ENCODE measurements around the gene CASP4. TPM values are rescaled to one million over a fixed set of nuclear protein-coding genes. Genes with fewer than 3 reads are reported as not detected.
"Not testable (repeated sequence)": the region's sequence is repeated elsewhere in the genome, so short reads cannot be mapped to it uniquely, and the experiment has no call there.

The CASP4 gene
- total RNA-seq, 1 experiment from 2014 or later, result 92.7 TPM

DNA sequence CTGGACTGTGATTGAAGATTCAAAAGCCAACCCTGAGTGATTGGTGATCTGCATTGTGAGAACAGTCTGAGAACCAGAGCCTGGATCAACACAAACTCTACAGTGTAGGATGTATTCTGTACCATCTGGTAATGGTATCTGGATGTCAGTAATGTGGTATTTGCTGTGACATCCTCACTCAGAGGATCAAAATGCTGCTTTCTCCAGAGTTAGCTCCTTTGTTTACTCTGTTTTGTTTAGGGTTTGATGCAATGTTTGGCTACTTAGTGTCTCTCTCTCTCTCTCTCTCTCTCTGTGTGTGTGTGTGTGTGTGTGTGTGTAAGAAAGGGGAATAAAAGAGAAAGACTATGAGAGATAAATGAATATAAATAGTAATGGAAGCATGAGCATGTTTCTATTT lies 24.3 kb downstream of the CASP4 start:
- H3K4me1 ChIP-seq (ENCODE audit: insufficient read depth, low read length, poor library complexity, severe bottlenecking), result no peaks in the 10 kb centered on the region
- no TSS peak for BruUV-seq (replicated peaks)
- no peak overlapping the region for H3K27ac ChIP-seq (ENCODE audit: low read depth, low read length, poor library complexity, severe bottlenecking)
- TF ChIP-seq, protein P1, sequence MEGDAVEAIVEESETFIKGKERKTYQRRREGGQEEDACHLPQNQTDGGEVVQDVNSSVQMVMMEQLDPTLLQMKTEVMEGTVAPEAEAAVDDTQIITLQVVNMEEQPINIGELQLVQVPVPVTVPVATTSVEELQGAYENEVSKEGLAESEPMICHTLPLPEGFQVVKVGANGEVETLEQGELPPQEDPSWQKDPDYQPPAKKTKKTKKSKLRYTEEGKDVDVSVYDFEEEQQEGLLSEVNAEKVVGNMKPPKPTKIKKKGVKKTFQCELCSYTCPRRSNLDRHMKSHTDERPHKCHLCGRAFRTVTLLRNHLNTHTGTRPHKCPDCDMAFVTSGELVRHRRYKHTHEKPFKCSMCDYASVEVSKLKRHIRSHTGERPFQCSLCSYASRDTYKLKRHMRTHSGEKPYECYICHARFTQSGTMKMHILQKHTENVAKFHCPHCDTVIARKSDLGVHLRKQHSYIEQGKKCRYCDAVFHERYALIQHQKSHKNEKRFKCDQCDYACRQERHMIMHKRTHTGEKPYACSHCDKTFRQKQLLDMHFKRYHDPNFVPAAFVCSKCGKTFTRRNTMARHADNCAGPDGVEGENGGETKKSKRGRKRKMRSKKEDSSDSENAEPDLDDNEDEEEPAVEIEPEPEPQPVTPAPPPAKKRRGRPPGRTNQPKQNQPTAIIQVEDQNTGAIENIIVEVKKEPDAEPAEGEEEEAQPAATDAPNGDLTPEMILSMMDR (conservative IDR thresholded peaks at IDR 0.05; ENCODE audit: low read depth, low read length), result no peak
- no peak for TF ChIP-seq EZH2 (IDR thresholded peaks at IDR 0.05; ENCODE audit: borderline replicate concordance, low read depth, low read length, poor library complexity, severe bottlenecking)
- H3K27me3 ChIP-seq (replicated peaks; ENCODE audit: insufficient read depth, low read depth, low read length, poor library complexity), result no peaks in the 10 kb centered on the region
- no peaks in the 10 kb centered on the region for H3K9me3 ChIP-seq (ENCODE audit: low read depth, low read length, poor library complexity, severe bottlenecking)
- CTCF ChIA-PET, result no interaction called here
- no peak for DNase-seq (ENCODE audit: low spot score)
- intact Hi-C loops (cut with micrococcal nuclease; ENCODE audit: unreplicated experiment), result no loop called here
- POLR2A ChIA-PET (ENCODE audit: low non-redundant PET), result no interaction called here
- peaks cover 11% of the 10 kb centered on the region for H3K36me3 ChIP-seq (ENCODE audit: insufficient read depth, low read length, poor library complexity, severe bottlenecking)
- no peak overlapping the region for H3K4me3 ChIP-seq (ENCODE audit: low read depth, low read length, poor library complexity, severe bottlenecking)

GRCh38 chr11:104943561-104943960 lies 24.8 kb downstream of the CASP4 start:
- H3K36me3 ChIP-seq (ENCODE audit: insufficient read depth, low read length, poor library complexity, severe bottlenecking), result peaks cover 11% of the 10 kb centered on the region
- H3K4me1 ChIP-seq (ENCODE audit: insufficient read depth, low read length, poor library complexity, severe bottlenecking), result no peaks in the 10 kb centered on the region
- no peak for TF ChIP-seq EZH2 (IDR thresholded peaks at IDR 0.05; ENCODE audit: borderline replicate concordance, low read depth, low read length, poor library complexity, severe bottlenecking)
- TF ChIP-seq, protein P1 (conservative IDR thresholded peaks at IDR 0.05; ENCODE audit: low read depth, low read length), result no peak
- H3K9me3 ChIP-seq (ENCODE audit: low read depth, low read length, poor library complexity, severe bottlenecking), result no peaks in the 10 kb centered on the region
- ChIA-PET CTCF (no interaction called here), POLR2A (ENCODE audit: low non-redundant PET) (no interaction called here)
- H3K27ac ChIP-seq (ENCODE audit: low read depth, low read length, poor library complexity, severe bottlenecking), result no peak overlapping the region
- intact Hi-C loops (cut with micrococcal nuclease; ENCODE audit: unreplicated experiment), result no loop called here
- no peaks in the 10 kb centered on the region for H3K27me3 ChIP-seq (replicated peaks; ENCODE audit: insufficient read depth, low read depth, low read length, poor library complexity)
- BruUV-seq (replicated peaks), result no TSS peak
- H3K4me3 ChIP-seq (ENCODE audit: low read depth, low read length, poor library complexity, severe bottlenecking), result no peak overlapping the region
- no peak for DNase-seq (ENCODE audit: low spot score)

GRCh38 chr11:104934594-104934993 lies 33.8 kb downstream of the CASP4 start:
- Histone ChIP-seq H3K27ac (ENCODE audit: low read depth, low read length, poor library complexity, severe bottlenecking) (no peak overlapping the region), H3K4me1 (ENCODE audit: insufficient read depth, low read length, poor library complexity, severe bottlenecking) (no peaks in the 10 kb centered on the region), H3K9me3 (ENCODE audit: low read depth, low read length, poor library complexity, severe bottlenecking) (no peaks in the 10 kb centered on the region), H3K27me3 (replicated peaks; ENCODE audit: insufficient read depth, low read depth, low read length, poor library complexity) (no peaks in the 10 kb centered on the region), H3K4me3 (ENCODE audit: low read depth, low read length, poor library complexity, severe bottlenecking) (no peak overlapping the region), H3K36me3 (ENCODE audit: insufficient read depth, low read length, poor library complexity, severe bottlenecking) (no peaks in the 10 kb centered on the region)
- POLR2A ChIA-PET (ENCODE audit: low non-redundant PET), result no interaction called here
- intact Hi-C loops (cut with micrococcal nuclease; ENCODE audit: unreplicated experiment), result no loop called here
- no peak for DNase-seq (ENCODE audit: low spot score)
- CTCF ChIA-PET, result no interaction called here
- BruUV-seq (replicated peaks), result no TSS peak
- TF ChIP-seq, protein P1 (conservative IDR thresholded peaks at IDR 0.05; ENCODE audit: low read depth, low read length), result no peak
- TF ChIP-seq EZH2 (IDR thresholded peaks at IDR 0.05; ENCODE audit: borderline replicate concordance, low read depth, low read length, poor library complexity, severe bottlenecking), result no peak

- POLR2A ChIA-PET (ENCODE audit: low non-redundant PET); BruUV-seq (replicated peaks); H3K27ac ChIP-seq (ENCODE audit: low read depth, low read length, poor library complexity, severe bottlenecking); H3K27me3 ChIP-seq (replicated peaks; ENCODE audit: insufficient read depth, low read depth, low read length, poor library complexity); intact Hi-C loops (cut with micrococcal nuclease; ENCODE audit: unreplicated experiment); H3K4me3 ChIP-seq (ENCODE audit: low read depth, low read length, poor library complexity, severe bottlenecking); H3K36me3 ChIP-seq (ENCODE audit: insufficient read depth, low read length, poor library complexity, severe bottlenecking); H3K9me3 ChIP-seq (ENCODE audit: low read depth, low read length, poor library complexity, severe bottlenecking); H3K4me1 ChIP-seq (ENCODE audit: insufficient read depth, low read length, poor library complexity, severe bottlenecking); CTCF ChIA-PET; DNase-seq (ENCODE audit: low spot score): not testable (repeated sequence)
Measured at GRCh38 chr11:104934073-104934472, 34.3 kb downstream of the CASP4 start.
